ENCODE measurements around the gene SOBP.

- no peak for TF ChIP-seq CTCF (IDR thresholded peaks at IDR 0.05)
- TF ChIP-seq POLR2A (IDR thresholded peaks at IDR 0.05), result no peak
Observed at GRCh38 chr6:107655245-107655644, 165.3 kb downstream of the SOBP start.
